CD4-positive, alpha-beta T cell treated with Interleukin-4 for 4 hours (primary cell): ENCODE measurements around the gene PEAK1.
"Not testable (repeated sequence)": the region's sequence is repeated elsewhere in the genome, so short reads cannot be mapped to it uniquely, and the experiment has no call there.

ENCODE experiments used
- DNase-seq: peaks from one replicate; pipeline ENCODE4 v3.0.0-alpha.2; 2020

PEAK1 gene

GRCh38 chr15:77425104-77425503 is 5.2 kb upstream of the PEAK1 start:
- DNase-seq, result no peak

DNA sequence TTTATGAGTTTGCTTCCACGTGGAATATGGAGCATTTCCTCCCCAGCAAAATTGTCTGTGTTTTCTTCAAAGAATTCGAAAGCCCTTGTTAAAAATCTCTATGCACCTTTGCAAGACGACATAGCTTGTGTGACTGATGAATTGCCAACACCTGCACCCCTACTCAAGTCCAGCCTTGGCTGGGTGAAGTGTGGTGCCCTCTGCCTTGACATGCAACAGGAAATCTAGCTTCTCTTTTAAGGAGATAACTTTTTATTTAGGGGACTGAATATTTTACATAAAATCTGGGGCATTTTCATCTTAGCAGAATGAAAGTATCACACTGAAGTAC is 1.4 kb upstream of the PEAK1 start:
- peak; percentile 2 for DNase-seq

DNA sequence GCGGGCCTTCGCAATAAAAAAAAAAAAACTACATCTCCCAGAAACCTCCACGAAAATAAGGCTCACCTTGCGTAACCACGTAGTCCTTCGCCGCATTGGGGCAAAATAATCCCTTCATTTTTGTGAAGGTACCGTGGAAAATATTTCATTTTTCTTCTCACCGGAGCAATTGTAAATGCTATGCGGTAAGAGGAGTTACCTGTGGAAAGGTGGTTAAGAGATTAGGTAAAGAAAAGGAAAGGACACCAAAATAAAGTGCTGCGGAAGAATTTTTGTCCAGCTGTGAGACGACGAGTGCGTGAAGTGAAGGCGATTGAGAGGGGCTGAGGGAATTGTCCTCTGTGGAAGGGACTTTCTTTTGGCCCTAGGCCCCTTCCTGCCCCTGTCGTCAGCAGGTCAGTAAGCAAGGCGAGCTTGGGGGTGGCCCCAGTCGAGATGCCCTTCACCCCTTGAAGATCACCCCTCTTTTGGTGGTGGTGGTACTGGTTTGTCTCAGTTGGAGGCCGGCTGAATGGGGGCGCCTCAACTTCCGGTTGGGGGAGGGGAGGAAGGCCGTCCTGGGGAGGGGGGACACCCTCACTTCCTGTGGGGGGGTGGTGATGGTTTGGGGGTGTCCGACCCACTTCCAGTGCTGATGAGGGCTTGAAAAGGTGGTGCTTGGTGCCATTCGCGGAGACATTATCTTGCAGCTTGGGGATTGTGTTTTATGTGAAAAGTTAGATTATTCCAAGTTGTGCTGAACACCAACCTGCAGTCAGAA is 886 bp upstream of the PEAK1 start, which contains the start of gene HMG20A:
Gene HMG20A (plus strand): TSS at position 279 of the 760 bp plus-strand sequence. CDS start 37,520 bp downstream, outside the sequence.
- peak; percentile 68 for DNase-seq

DNA sequence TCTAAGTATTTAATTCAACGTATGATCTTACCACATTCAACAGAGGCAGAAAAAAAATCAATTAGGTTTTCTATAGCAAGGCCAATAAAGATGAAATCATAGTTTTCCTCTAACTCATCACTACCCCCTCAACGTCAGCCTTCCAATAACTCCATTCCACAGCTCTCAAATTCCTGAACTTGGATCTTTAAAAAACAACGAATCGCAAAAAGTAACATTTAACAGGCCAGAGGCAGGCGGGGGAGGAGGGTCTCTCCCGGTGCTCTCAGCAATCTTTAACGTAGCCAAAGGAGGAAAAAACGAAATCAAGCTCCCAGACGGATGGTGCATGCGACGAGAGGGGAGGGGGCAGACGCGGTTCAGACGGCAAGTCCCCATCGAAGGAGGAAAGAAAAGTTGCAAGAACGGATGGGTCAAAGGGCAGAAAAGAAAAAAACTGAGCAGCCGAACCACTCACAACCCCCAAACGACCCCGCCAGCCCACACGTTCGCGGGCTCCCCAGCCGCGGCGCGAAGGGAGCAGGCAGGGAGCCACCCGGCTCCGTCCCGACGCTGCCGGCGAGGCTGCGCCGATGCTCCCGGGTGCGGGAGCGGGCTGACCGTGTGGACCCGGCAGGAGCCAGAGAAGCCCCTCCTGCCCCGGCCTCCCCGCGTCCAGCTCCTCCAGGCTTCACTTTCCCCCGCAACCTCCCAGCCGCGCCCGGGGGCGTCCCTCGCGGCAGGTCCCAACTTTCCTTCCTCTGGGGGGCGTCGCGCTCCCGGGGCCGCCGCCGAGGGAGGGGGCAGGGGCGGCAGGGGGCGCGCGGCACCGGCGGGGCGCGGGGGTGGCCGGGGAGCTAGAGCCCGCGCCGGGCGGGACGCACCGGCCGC is 703 bp downstream of the PEAK1 start:
- DNase-seq, result peak; percentile 15

GRCh38 chr15:77418391-77418965 is 1.4 kb downstream of the PEAK1 start:
- DNase-seq, result no peak

- DNase-seq, result no peak
Observed at GRCh38 chr15:77417602-77418001, 2.3 kb downstream of the PEAK1 start.

GRCh38 chr15:77416954-77417353 is 3.0 kb downstream of the PEAK1 start:
- DNase-seq, result no peak

GRCh38 chr15:77416148-77416455 is 3.8 kb downstream of the PEAK1 start:
- DNase-seq, result no peak

DNA sequence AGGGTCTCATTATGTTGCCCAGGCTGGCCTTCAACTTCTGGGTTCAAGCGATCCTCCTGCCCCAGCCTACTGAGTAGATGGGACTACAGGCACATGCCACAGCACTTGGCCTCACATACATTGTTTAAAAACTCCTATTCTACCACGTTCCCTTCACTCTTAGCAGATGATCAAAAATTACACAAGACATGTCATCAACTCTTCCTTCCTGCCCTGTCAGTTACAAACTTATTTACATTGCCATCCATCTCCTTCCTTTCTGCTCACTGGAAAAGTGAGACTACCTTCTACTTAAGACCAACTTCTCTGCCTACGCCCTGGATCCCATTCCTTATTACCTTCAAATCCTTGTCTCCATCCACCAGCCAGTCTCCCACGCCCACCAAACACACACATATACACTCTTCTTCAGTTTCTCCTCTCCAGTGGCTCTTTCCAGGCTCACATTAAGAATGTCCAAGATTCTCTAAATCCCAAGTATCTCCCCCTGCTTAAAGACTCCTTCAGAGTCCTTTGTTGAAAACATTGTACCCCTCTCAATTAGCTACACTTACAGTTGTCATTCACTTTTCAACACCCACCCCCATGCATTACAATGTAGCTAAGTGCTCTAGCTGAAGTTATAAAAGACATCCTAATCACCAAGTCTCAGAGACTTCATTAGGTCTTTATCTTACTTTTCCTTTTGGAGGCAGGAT is 4.3 kb downstream of the PEAK1 start:
- no peak for DNase-seq

DNA sequence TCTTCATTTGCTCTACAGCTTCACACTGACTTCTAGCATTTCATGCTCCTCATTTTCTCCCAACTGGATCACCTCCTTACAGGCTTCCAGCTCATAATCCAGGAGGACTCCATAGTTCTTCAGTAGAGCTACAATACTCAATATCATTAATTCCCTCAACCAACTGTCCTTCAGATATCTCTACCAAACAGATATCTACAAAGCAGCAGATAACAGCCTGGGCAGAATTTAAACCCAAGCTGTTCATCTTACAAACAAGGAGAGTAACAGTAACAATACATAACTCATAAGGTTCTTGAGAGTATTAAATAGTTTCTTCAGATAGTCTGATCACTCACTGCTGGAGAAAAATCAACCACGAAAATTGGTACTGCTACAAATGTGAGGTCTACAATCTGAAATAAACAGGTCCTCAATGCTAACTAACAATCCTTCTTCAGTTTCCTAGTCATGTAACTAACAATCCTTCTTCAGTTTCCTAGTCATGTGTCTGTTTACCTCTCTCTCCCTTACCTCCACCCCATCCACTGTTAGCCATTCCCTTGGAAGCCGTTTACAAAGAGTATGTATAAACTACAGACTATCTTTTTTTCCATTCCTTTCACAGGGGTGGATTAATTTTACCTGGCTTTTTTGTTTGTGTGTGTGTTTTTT is 5.0 kb downstream of the PEAK1 start:
- no peak for DNase-seq

DNA sequence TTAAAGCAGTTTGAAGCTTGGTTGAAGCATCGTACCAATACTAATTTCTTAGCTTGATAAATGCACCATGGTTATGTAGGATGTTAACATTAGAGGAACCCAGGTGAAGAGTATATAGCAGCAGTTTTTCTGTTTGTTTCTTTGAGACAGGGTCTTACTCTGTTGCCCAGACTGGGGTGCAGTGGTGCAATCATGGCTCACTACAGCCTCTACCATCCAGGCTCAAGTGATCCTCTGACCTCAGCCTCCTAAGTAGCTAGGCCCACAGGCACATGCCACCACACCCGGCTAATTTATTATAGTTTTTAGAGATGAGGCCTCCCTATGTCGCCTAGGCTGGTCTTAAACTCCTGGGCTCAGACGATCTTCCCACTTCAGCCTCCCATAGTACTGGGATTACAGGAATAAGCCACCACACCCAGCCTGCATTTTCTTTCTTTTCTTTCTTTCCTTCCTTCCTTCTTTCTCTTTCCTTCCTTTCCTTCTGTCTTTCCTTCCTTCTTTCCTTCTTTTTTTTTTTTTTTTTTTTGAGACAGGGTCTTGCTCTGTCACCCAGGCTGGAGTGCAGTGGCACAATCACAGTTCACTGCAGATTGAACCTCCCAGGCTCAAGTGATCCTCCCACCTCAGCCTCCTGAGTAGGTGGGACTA is 6.1 kb downstream of the PEAK1 start:
- no peak for DNase-seq

GRCh38 chr15:77412972-77413698 is 6.8 kb downstream of the PEAK1 start:
- DNase-seq, result no peak

- DNase-seq, result no peak
Observed at GRCh38 chr15:77411619-77411976, 8.3 kb downstream of the PEAK1 start.

GRCh38 chr15:77410701-77411618 is 8.9 kb downstream of the PEAK1 start:
- DNase-seq, result no peak

DNA sequence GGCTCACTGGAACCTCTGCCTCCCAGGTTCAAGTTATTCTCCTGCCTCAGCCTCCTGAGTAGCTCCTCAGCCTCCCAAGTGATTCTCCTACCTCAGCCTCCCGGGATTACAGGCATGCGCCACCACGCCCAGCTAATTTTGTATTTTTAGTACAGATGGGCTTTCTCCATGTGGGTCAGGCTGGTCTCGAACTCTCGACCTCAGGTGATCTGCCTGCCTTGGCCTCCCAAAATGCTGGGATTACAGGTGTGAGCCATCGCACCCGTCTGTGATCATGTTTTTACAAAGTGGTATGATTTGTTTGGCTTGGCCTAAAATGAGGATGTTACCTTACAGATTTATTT is 9.8 kb downstream of the PEAK1 start:
- not testable (repeated sequence) for DNase-seq

GRCh38 chr15:77409259-77410156 is 10.4 kb downstream of the PEAK1 start:
- peak; percentile 39 for DNase-seq

- no peak for DNase-seq
Observed at GRCh38 chr15:77406846-77407245, 13.1 kb downstream of the PEAK1 start.

GRCh38 chr15:77406173-77406759 is 13.6 kb downstream of the PEAK1 start:
- not testable (repeated sequence) for DNase-seq

GRCh38 chr15:77402740-77403379 is 17.0 kb downstream of the PEAK1 start:
- DNase-seq, result no peak
